ENCODE data around the gene PTPN7. TPM values are rescaled to one million over a fixed set of nuclear protein-coding genes. Genes with fewer than 3 reads are reported as not detected.

PTPN7 gene
- polyA plus RNA-seq, 1 donor (not counting 4 experiments of a cell fraction or from before 2014, with no cell fraction given) = 0.10 TPM

GRCh38 chr1:202154766-202155477 is 5.5 kb downstream of the PTPN7 start:
- DNase-seq (ENCODE audit: low read depth, low spot score) (no peak), FAIRE-seq (no peak)
- no peak overlapping the region for H3K9ac ChIP-seq (ENCODE audit: control insufficient read depth, extremely low read depth, insufficient read depth, low read length)

GRCh38 chr1:202154148-202154765 is 6.1 kb downstream of the PTPN7 start:
- no peak overlapping the region for H3K27ac ChIP-seq (ENCODE audit: control insufficient read depth, insufficient read depth, low read length)
- no peaks in the 10 kb centered on the region for H4K20me1 ChIP-seq (ENCODE audit: control insufficient read depth, extremely low read depth, insufficient read depth, low read length)
- H3K9ac ChIP-seq (ENCODE audit: control insufficient read depth, extremely low read depth, insufficient read depth, low read length) = no peak overlapping the region
- no peak for TF ChIP-seq CTCF (optimal IDR thresholded peaks at IDR 0.05 in 1 of 3, IDR thresholded peaks at IDR 0.05 in 1 of 3, conservative IDR thresholded peaks at IDR 0.05 in 1 of 3; ENCODE audit: extremely low read depth in 1 of 3, insufficient read depth in 2 of 3, low read length in 3 of 3)
- no peak for TF ChIP-seq EZH2 (IDR thresholded peaks at IDR 0.05; ENCODE audit: low read length)
- FAIRE-seq (no peak), DNase-seq (ENCODE audit: low read depth, low spot score) (no peak)
- no peaks in the 10 kb centered on the region for H3K79me2 ChIP-seq (ENCODE audit: control insufficient read depth, insufficient read depth, low read length)
- no peak overlapping the region for H3K4me2 ChIP-seq (ENCODE audit: control insufficient read depth, extremely low read depth, insufficient read depth, low read depth, low read length)
- H3K4me1 ChIP-seq (ENCODE audit: control insufficient read depth, extremely low read depth, insufficient read depth, low read length) = no peaks in the 10 kb centered on the region
- H3K9me3 ChIP-seq (ENCODE audit: control insufficient read depth, low read depth, low read length) = no peaks in the 10 kb centered on the region
- H3K9me1 ChIP-seq (ENCODE audit: control insufficient read depth, extremely low read depth, insufficient read depth, low read length) = no peaks in the 10 kb centered on the region
- H3K27me3 ChIP-seq (ENCODE audit: control insufficient read depth, extremely low read depth, insufficient read depth, low read length) = no peaks in the 10 kb centered on the region
- H2AFZ ChIP-seq (ENCODE audit: control insufficient read depth, low read length) = no peak overlapping the region
- dilution Hi-C loops (cut with MboI; ENCODE audit: extremely low pct_ligation_motif_present, low sequenced_read_pairs) = no loop called here
- no peak overlapping the region for H3K4me3 ChIP-seq (ENCODE audit: control insufficient read depth in 2 of 3, extremely low read depth in 1 of 3, insufficient read depth in 2 of 3, low read depth in 1 of 3, low read length in 3 of 3)
- H3K36me3 ChIP-seq (ENCODE audit: control insufficient read depth in 2 of 2, extremely low read depth in 1 of 2, insufficient read depth in 2 of 2, low read length in 2 of 2) = no peaks in the 10 kb centered on the region

More at GRCh38 chr1:202154766-202155477, 5.5 kb downstream of the PTPN7 start:
- Histone ChIP-seq H2AFZ (ENCODE audit: control insufficient read depth, low read length) (no peak overlapping the region), H4K20me1 (ENCODE audit: control insufficient read depth, extremely low read depth, insufficient read depth, low read length) (no peaks in the 10 kb centered on the region), H3K4me3 (ENCODE audit: control insufficient read depth in 2 of 3, extremely low read depth in 1 of 3, insufficient read depth in 2 of 3, low read depth in 1 of 3, low read length in 3 of 3) (no peak overlapping the region), H3K27ac (ENCODE audit: control insufficient read depth, insufficient read depth, low read length) (no peak overlapping the region), H3K36me3 (ENCODE audit: control insufficient read depth in 2 of 2, extremely low read depth in 1 of 2, insufficient read depth in 2 of 2, low read length in 2 of 2) (no peaks in the 10 kb centered on the region), H3K4me1 (ENCODE audit: control insufficient read depth, extremely low read depth, insufficient read depth, low read length) (no peaks in the 10 kb centered on the region), H3K27me3 (ENCODE audit: control insufficient read depth, extremely low read depth, insufficient read depth, low read length) (no peaks in the 10 kb centered on the region), H3K79me2 (ENCODE audit: control insufficient read depth, insufficient read depth, low read length) (no peaks in the 10 kb centered on the region), H3K9me1 (ENCODE audit: control insufficient read depth, extremely low read depth, insufficient read depth, low read length) (no peaks in the 10 kb centered on the region), H3K4me2 (ENCODE audit: control insufficient read depth, extremely low read depth, insufficient read depth, low read depth, low read length) (no peak overlapping the region), H3K9me3 (ENCODE audit: control insufficient read depth, low read depth, low read length) (no peaks in the 10 kb centered on the region)
- dilution Hi-C loops (cut with MboI; ENCODE audit: extremely low pct_ligation_motif_present, low sequenced_read_pairs) = no loop called here
- TF ChIP-seq CTCF (optimal IDR thresholded peaks at IDR 0.05 in 1 of 3, IDR thresholded peaks at IDR 0.05 in 1 of 3, conservative IDR thresholded peaks at IDR 0.05 in 1 of 3; ENCODE audit: extremely low read depth in 1 of 3, insufficient read depth in 2 of 3, low read length in 3 of 3) (peak; percentile 56 to 63 (median 62)), EZH2 (IDR thresholded peaks at IDR 0.05; ENCODE audit: low read length) (no peak)
